K562 (cell line): ENCODE data around the gene FASN. TPM values are rescaled to one million over a fixed set of nuclear protein-coding genes. Genes with fewer than 3 reads are reported as not detected.

Experiments used
- ATAC-seq: fragments of 200-7000 bp; cut with Tn5 transposase; 3 replicates; pipeline ENCODE4 v1.9.1; 2020; ENCODE audit warnings: moderate library complexity
- BruUV-seq: library from RNA; stranded (reverse); fragments of 400-500 nt; replicated peaks from 2 replicates; lab custom pipeline; 2021; lab: Mats Ljungman, UMichigan
- CTCF ChIA-PET: fragments of 300-600 bp; formaldehyde crosslinking; extraction: SDS; loops from one replicate; lab custom pipeline; 2021; ENCODE audit warnings: low intra/inter-chr PET ratio; lab: Yijun Ruan, JAX
- POLR2A ChIA-PET: fragments of 300-600, 350-650 bp; sonication (Branson Sonifier 250); formaldehyde crosslinking; extraction: SDS; loops from one replicate; lab custom pipeline; 2021; ENCODE audit warnings: antibody characterized with exemption, inconsistent platforms; lab: Yijun Ruan, JAX
- DNase-seq, 4 experiments: peaks; one replicate each; pipeline versions ENCODE4 v3.0.0 to v3.0.0-alpha.2; 2011 to 2018; ENCODE audit warnings: low spot score in 3 of 4, mixed read lengths in 3 of 4; ENCODE audit errors: extremely low read depth in 1 of 4
- FAIRE-seq: peaks from 2 replicates; lab custom pipeline; 2011; peaks lifted over from hg19 to GRCh38; lab: Jason Lieb, UNC
- H2AFZ ChIP-seq: 2 replicates; pipeline ENCODE4 v1.6.0; 2011; ENCODE audit warnings: low read depth, low read length, control low read depth, inconsistent platforms
- H3K27ac ChIP-seq: fragments of 200-600 bp; 3 replicates; pipeline ENCODE4 v1.8.0; 2011; ENCODE audit warnings: low read depth, mild to moderate bottlenecking, control low read depth, inconsistent platforms, low read length, moderate library complexity, mixed read lengths; ENCODE audit errors: extremely low read depth
- H3K27me3 ChIP-seq, 2 experiments: fragments of 300-600 bp in 1 of 2; 2 replicates in 1 of 2; 3 replicates in 1 of 2; pipeline versions ENCODE4 v1.6.0 to v1.8.0; 2011; ENCODE audit warnings: inconsistent platforms in 2 of 2, low read length in 2 of 2, mild to moderate bottlenecking in 1 of 2, mixed read lengths in 1 of 2, moderate library complexity in 1 of 2; ENCODE audit not compliant: control insufficient read depth in 2 of 2, insufficient read depth in 2 of 2
- H3K36me3 ChIP-seq: fragments of 300-600 bp; 3 replicates; pipeline ENCODE4 v1.8.0; 2011; ENCODE audit warnings: mild to moderate bottlenecking, low read length, inconsistent platforms; ENCODE audit not compliant: control insufficient read depth, insufficient read depth
- H3K4me1 ChIP-seq, 2 experiments: fragments of 200-600 bp in 1 of 2; replicated peaks in 1 of 2; 2 replicates in 1 of 2; 3 replicates in 1 of 2; pipeline versions ENCODE4 v1.5.1 to v1.8.0; 2011; ENCODE audit warnings: inconsistent platforms in 2 of 2, low read length in 2 of 2, mild to moderate bottlenecking in 1 of 2, mixed read lengths in 1 of 2, moderate library complexity in 1 of 2; ENCODE audit not compliant: control insufficient read depth in 2 of 2, insufficient read depth in 2 of 2
- H3K4me2 ChIP-seq: 2 replicates; pipeline ENCODE4 v1.6.1; 2011; ENCODE audit warnings: low read length, control low read depth, inconsistent platforms, mixed read lengths; ENCODE audit not compliant: insufficient read depth
- H3K4me3 ChIP-seq: fragments of 200-600 bp; sonication (generic), shearing (Covaris generic); 2 replicates; pipeline ENCODE4 v1.5.1; 2016; ENCODE audit warnings: control low read depth, inconsistent platforms
- H3K79me2 ChIP-seq: fragments of 200-600 bp; 3 replicates; pipeline ENCODE4 v1.8.0; 2011; ENCODE audit warnings: low read length, inconsistent platforms; ENCODE audit not compliant: control insufficient read depth, insufficient read depth
- H3K9ac ChIP-seq, 2 experiments: 2 replicates each; pipeline versions ENCODE4 v1.6.0 to v1.6.1; 2011; ENCODE audit warnings: low read depth in 2 of 2, low read length in 2 of 2, control low read depth in 1 of 2, inconsistent platforms in 1 of 2, mild to moderate bottlenecking in 1 of 2, mixed read lengths in 1 of 2; ENCODE audit not compliant: insufficient read depth in 1 of 2
- H3K9me1 ChIP-seq: one replicate; pipeline ENCODE4 v1.6.0; 2011; ENCODE audit warnings: inconsistent platforms, mild to moderate bottlenecking, low read length, moderate library complexity; ENCODE audit not compliant: control insufficient read depth, insufficient read depth
- H3K9me3 ChIP-seq: replicated peaks from 2 replicates; pipeline ENCODE4 v1.5.1; 2011; ENCODE audit warnings: low read depth, low read length, inconsistent platforms; ENCODE audit not compliant: control insufficient read depth, insufficient read depth
- H4K20me1 ChIP-seq: replicated peaks from 2 replicates; pipeline ENCODE4 v1.6.1; 2011; ENCODE audit warnings: low read length, inconsistent platforms, mixed read lengths; ENCODE audit not compliant: control insufficient read depth, insufficient read depth
- BACH1 ChIP-seq: fragments of 200-800 bp; sonication (Bioruptor generic); IDR thresholded peaks from 2 replicates; pipeline ENCODE4 v1.6.1; 2016; ENCODE audit warnings: missing genetic modification characterization, missing compliant biosample characterization
- FOXJ3 ChIP-seq: sonication (generic); formaldehyde crosslinking; IDR thresholded peaks from 2 replicates; pipeline ENCODE4 v1.4.0; 2020; ENCODE audit warnings: mild to moderate bottlenecking, missing genetic modification reagents
- GATAD2A ChIP-seq: fragments of 450-650 bp; IDR thresholded peaks from 2 replicates; pipeline ENCODE4 v1.6.1; 2017
- GATAD2B ChIP-seq: fragments of 450-650 bp; IDR thresholded peaks from 2 replicates; pipeline ENCODE4 v1.6.1; 2017; ENCODE audit warnings: mild to moderate bottlenecking, borderline replicate concordance
- HMG20A ChIP-seq: fragments of 450-650 bp; formaldehyde crosslinking; conservative IDR thresholded peaks from 2 replicates; pipeline ENCODE4 v1.4.0; 2020; ENCODE audit warnings: mild to moderate bottlenecking, mixed read lengths
- MTA1 ChIP-seq: fragments of 450-650 bp; IDR thresholded peaks from 2 replicates; pipeline ENCODE4 v1.6.1; 2017; ENCODE audit warnings: borderline replicate concordance
- MTA2 ChIP-seq: fragments of 450-650 bp; IDR thresholded peaks from 2 replicates; pipeline ENCODE4 v1.6.1; 2016; ENCODE audit warnings: low read depth
- MYC ChIP-seq, 2 experiments: fragments of 250-450 bp in 1 of 2; sonication (Bioruptor Pico) in 1 of 2; IDR thresholded peaks; 2 replicates each; pipeline versions ENCODE4 v1.5.1 to v1.6.1; 2012 to 2021; ENCODE audit warnings: low read depth in 2 of 2, borderline replicate concordance in 1 of 2, improper control_type of control experiment in 1 of 2, low read length in 1 of 2, mild to moderate bottlenecking in 1 of 2, moderate library complexity in 1 of 2
- NCOR1 ChIP-seq: fragments of 450-650 bp; IDR thresholded peaks from 2 replicates; pipeline ENCODE4 v1.6.1; 2016; ENCODE audit warnings: mild to moderate bottlenecking, moderate library complexity
- NFE2L1 ChIP-seq: fragments of 450-650 bp; IDR thresholded peaks from 2 replicates; pipeline ENCODE4 v1.6.1; 2016; ENCODE audit warnings: missing genetic modification characterization, low read depth, mild to moderate bottlenecking, missing compliant biosample characterization, moderate library complexity, borderline replicate concordance
- TOE1 ChIP-seq, 2 experiments: fragments of 450-650 bp in 1 of 2; sonication (generic) in 1 of 2; formaldehyde crosslinking in 1 of 2; IDR thresholded peaks; 2 replicates each; pipeline versions ENCODE4 v1.7.1 to v1.8.0; 2016 to 2022; ENCODE audit warnings: borderline replicate concordance in 2 of 2, mild to moderate bottlenecking in 2 of 2, antibody characterized with exemption in 1 of 2, inconsistent platforms in 1 of 2, low read depth in 1 of 2, missing genetic modification reagents in 1 of 2, moderate library complexity in 1 of 2
- ZNF354B ChIP-seq: fragments of 250-450 bp; sonication (Bioruptor Pico); IDR thresholded peaks from 2 replicates; pipeline ENCODE4 v1.4.0; 2020
- ZNF444 ChIP-seq: fragments of 250-450 bp; sonication (Bioruptor Pico); IDR thresholded peaks from 2 replicates; pipeline ENCODE4 v1.4.0; 2020; ENCODE audit warnings: mild to moderate bottlenecking, moderate library complexity
- ZSCAN29 ChIP-seq: fragments of 450-650 bp; IDR thresholded peaks from 2 replicates; pipeline ENCODE4 v1.6.1; 2017
- WGBS: fragments of 100-300 bp; shearing (Covaris generic); methylation state at CpG from one replicate; pipeline ENCODE4 v1.1.6; 2016; ENCODE audit warnings: low coverage, mixed read lengths; ENCODE audit not compliant: insufficient coverage; ENCODE audit errors: missing lambda C conversion rate; 5-methylcytosine and 5-hydroxymethylcytosine counted together
- in situ Hi-C: fragments of 300-500 bp; cut with MboI; formaldehyde crosslinking; loops from 4 replicates; pipeline ENCODE4 v1.15.0; 2018; ENCODE audit warnings: inconsistent platforms, mixed read lengths
- intact Hi-C: fragments of 100-400 bp; cut with micrococcal nuclease; formaldehyde crosslinking; loops from 2 replicates; pipeline ENCODE4 v1.14.2; 2022
- polyA plus RNA-seq, 8 experiments: library from polyadenylated mRNA; depleted of rRNA in 4 of 8; stranded (reverse) in 5 of 8; unstranded in 3 of 8; fragments of >200 nt; fragmentation: Nextera tagmentation in 2 of 8; fragmentation: Illumina TruSeq in 1 of 8; extraction: Ambion mirVana in 2 of 8; extraction: Trizol in 1 of 8; gene quantifications; 2 replicates each; pipeline versions ENCODE4 v1.2.1 to v1.2.3, GENCODE V29; 2011 to 2014; ENCODE audit warnings: inconsistent platforms in 1 of 8, missing spikeins in 1 of 8
- total RNA-seq, 7 experiments: library from RNA; depleted of rRNA in 6 of 7; stranded (reverse); fragments of >200 nt in 6 of 7; fragmentation: Illumina TruSeq in 2 of 7; extraction: Trizol in 2 of 7; gene quantifications; 2 replicates each; pipeline versions ENCODE4 v1.2.1 to v1.2.3, GENCODE V29; 2011 to 2021; ENCODE audit warnings: low replicate concordance in 1 of 7
- TF ChIP-seq, protein P1 (sequence below): fragments of 450-650 bp; formaldehyde crosslinking; IDR thresholded peaks from 2 replicates; pipeline ENCODE4 v1.4.0; 2022; ENCODE audit warnings: mild to moderate bottlenecking, moderate library complexity
- TF ChIP-seq, protein P2 (sequence below), 2 experiments: fragments of 450-650 bp; IDR thresholded peaks; 2 replicates each; pipeline ENCODE4 v1.6.1; 2016
- TF ChIP-seq, protein P3 (sequence below): IDR thresholded peaks from 2 replicates; pipeline ENCODE4 v1.6.1; 2012; ENCODE audit warnings: low read depth, low read length, improper control_type of control experiment, borderline replicate concordance

FASN gene
- total and polyA plus RNA-seq, 9 of the 15 experiments (the other 6 are each of a cell fraction or from before 2014, with no cell fraction given) = 0.15 to 663 (median 49.9) TPM

DNA sequence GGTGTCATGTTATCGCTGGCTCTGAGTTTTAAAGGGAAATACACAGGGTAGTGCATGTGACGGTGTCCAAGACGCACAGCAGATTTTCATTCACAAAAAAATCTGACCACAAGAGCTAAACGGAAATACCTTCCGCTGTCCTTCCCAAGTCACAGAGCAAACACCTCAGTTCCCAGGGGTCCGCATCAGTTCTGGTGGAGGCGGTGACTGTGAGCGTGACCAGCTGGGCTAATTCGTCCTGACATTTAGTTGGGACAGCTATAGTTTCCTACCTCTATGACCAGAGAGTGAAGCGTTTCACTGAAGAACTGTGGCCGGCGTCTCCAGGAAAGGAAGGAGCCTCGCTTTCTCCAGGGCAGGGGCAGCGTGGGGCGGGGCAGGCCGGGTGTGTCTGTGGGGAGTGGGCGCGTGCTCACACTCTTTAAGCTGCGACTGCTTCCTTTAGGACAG is 10.5 kb upstream of the FASN start:
- in situ Hi-C loops = no loop called here
- ChIA-PET POLR2A (interaction anchor here (1.1 to 2.4 kb wide), 2 partner anchors 9 to 10 kb away, joined by 7 to 11 read pairs; no protein-coding TSS in a partner anchor), CTCF (no interaction called here)
- FAIRE-seq (no peak), DNase-seq (no peak), ATAC-seq (no peak)
- H3K4me1 ChIP-seq = peaks cover 8 to 53% of the 10 kb centered on the region in 2 experiments
- no peak overlapping the region for H3K4me3 ChIP-seq
- no peaks in the 10 kb centered on the region for H3K9me3 ChIP-seq
- H4K20me1 ChIP-seq = no peaks in the 10 kb centered on the region
- 83% methylated on average over 18 of the region's 19 CpGs for WGBS
- H3K27me3 ChIP-seq = no peaks in the 10 kb centered on the region
- intact Hi-C loops = loop anchor here (5.0 kb wide), 1 partner anchor 34 kb away; no protein-coding TSS in a partner anchor
- no TSS peak for BruUV-seq
- H3K27ac ChIP-seq = no peak overlapping the region
- no peak overlapping the region for H2AFZ ChIP-seq
- H3K4me2 ChIP-seq = no peak overlapping the region
- no peak overlapping the region for H3K9ac ChIP-seq
- H3K36me3 ChIP-seq = peaks cover 15% of the 10 kb centered on the region; the same call in 1 of the 3 replicates
- H3K79me2 ChIP-seq = no peaks in the 10 kb centered on the region
- no peaks in the 10 kb centered on the region for H3K9me1 ChIP-seq
- TF ChIP-seq ZNF354B (CRISPR knock-in tag) (no peak), ZNF444 (no peak), GATAD2A (no peak), BACH1 (no peak), TOE1 (IDR thresholded peaks at IDR 0.05; ENCODE audit: borderline replicate concordance) (no peak), TOE1 (CRISPR knock-in tag; IDR thresholded peaks at IDR 0.05; ENCODE audit: borderline replicate concordance, low read depth) (no peak), HMG20A (CRISPR knock-in tag) (no peak), ZSCAN29 (no peak), MYC (IDR thresholded peaks at IDR 0.05; ENCODE audit: low read depth, low read length) (no peak), MYC (CRISPR knock-in tag; IDR thresholded peaks at IDR 0.05; ENCODE audit: borderline replicate concordance, low read depth) (no peak), NCOR1 (no peak), MTA1 (no peak), NFE2L1 (tag) (no peak), FOXJ3 (CRISPR knock-in tag) (no peak), GATAD2B (no peak), MTA2 (no peak)
- TF ChIP-seq, protein P1, sequence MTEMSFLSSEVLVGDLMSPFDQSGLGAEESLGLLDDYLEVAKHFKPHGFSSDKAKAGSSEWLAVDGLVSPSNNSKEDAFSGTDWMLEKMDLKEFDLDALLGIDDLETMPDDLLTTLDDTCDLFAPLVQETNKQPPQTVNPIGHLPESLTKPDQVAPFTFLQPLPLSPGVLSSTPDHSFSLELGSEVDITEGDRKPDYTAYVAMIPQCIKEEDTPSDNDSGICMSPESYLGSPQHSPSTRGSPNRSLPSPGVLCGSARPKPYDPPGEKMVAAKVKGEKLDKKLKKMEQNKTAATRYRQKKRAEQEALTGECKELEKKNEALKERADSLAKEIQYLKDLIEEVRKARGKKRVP (CRISPR knock-in tag) = no peak
- TF ChIP-seq, protein P2, sequence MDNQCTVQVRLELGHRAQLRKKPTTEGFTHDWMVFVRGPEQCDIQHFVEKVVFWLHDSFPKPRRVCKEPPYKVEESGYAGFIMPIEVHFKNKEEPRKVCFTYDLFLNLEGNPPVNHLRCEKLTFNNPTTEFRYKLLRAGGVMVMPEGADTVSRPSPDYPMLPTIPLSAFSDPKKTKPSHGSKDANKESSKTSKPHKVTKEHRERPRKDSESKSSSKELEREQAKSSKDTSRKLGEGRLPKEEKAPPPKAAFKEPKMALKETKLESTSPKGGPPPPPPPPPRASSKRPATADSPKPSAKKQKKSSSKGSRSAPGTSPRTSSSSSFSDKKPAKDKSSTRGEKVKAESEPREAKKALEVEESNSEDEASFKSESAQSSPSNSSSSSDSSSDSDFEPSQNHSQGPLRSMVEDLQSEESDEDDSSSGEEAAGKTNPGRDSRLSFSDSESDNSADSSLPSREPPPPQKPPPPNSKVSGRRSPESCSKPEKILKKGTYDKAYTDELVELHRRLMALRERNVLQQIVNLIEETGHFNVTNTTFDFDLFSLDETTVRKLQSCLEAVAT (IDR thresholded peaks at IDR 0.05) = no peak
- TF ChIP-seq, protein P3, sequence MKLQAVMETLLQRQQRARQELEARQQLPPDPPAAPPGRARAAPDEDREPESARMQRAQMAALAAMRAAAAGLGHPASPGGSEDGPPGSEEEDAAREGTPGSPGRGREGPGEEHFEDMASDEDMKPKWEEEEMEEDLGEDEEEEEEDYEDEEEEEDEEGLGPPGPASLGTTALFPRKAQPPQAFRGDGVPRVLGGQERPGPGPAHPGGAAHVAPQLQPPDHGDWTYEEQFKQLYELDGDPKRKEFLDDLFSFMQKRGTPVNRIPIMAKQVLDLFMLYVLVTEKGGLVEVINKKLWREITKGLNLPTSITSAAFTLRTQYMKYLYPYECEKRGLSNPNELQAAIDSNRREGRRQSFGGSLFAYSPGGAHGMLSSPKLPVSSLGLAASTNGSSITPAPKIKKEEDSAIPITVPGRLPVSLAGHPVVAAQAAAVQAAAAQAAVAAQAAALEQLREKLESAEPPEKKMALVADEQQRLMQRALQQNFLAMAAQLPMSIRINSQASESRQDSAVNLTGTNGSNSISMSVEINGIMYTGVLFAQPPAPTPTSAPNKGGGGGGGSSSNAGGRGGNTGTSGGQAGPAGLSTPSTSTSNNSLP = no peak
